Epithelial cell of proximal tubule (primary cell): ENCODE measurements around the gene DIS3L2. TPM values are rescaled to one million over a fixed set of nuclear protein-coding genes. Genes with fewer than 3 reads are reported as not detected.
"Not testable (repeated sequence)": the region's sequence is repeated elsewhere in the genome, so short reads cannot be mapped to it uniquely, and the experiment has no call there.

Experiments used
- DNase-seq: peaks from one replicate; pipeline ENCODE4 v3.0.0-alpha.2; 2011; ENCODE audit warnings: low read depth
- H3K4me3 ChIP-seq: 2 replicates; pipeline ENCODE4 v1.5.1; 2011; ENCODE audit warnings: low read depth, mild to moderate bottlenecking, low read length
- total RNA-seq: library from RNA; depleted of rRNA; stranded (reverse); fragments of >200 nt; gene quantifications from 2 replicates; pipeline ENCODE4 v1.2.3, GENCODE V29; 2015
- TF ChIP-seq, protein P1 (sequence below): conservative IDR thresholded peaks from 2 replicates; pipeline ENCODE4 v1.5.1; 2012; ENCODE audit warnings: low read depth, mild to moderate bottlenecking, low read length

DIS3L2 gene
- total RNA-seq, 1 donor from 2014 or later, result 31.6 TPM

- H3K4me3 ChIP-seq, result no peak overlapping the region
- TF ChIP-seq, protein P1, sequence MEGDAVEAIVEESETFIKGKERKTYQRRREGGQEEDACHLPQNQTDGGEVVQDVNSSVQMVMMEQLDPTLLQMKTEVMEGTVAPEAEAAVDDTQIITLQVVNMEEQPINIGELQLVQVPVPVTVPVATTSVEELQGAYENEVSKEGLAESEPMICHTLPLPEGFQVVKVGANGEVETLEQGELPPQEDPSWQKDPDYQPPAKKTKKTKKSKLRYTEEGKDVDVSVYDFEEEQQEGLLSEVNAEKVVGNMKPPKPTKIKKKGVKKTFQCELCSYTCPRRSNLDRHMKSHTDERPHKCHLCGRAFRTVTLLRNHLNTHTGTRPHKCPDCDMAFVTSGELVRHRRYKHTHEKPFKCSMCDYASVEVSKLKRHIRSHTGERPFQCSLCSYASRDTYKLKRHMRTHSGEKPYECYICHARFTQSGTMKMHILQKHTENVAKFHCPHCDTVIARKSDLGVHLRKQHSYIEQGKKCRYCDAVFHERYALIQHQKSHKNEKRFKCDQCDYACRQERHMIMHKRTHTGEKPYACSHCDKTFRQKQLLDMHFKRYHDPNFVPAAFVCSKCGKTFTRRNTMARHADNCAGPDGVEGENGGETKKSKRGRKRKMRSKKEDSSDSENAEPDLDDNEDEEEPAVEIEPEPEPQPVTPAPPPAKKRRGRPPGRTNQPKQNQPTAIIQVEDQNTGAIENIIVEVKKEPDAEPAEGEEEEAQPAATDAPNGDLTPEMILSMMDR, result no peak
- no peak for DNase-seq
Observed at GRCh38 chr2:232174662-232175061, 213.1 kb downstream of the DIS3L2 start.

DNA sequence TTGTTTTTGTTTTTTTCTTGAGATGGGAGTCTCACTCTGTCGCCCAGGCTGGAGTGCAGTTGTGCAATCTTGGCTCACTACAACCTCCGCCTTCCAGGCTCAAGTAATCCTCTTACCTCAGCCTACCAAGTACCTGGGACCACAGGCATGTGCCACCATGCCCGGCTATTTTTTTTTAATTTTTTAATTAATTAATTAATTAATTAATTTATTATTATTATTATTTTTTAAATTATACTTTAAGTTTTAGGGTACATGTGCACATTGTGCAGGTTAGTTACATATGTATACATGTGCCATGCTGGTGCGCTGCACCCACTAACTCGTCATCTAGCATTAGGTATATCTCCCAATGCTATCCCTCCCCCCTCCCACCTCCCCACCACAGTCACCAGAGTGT, 215.1 kb downstream of the DIS3L2 start:
- not testable (repeated sequence) for DNase-seq, H3K4me3 ChIP-seq

DNA sequence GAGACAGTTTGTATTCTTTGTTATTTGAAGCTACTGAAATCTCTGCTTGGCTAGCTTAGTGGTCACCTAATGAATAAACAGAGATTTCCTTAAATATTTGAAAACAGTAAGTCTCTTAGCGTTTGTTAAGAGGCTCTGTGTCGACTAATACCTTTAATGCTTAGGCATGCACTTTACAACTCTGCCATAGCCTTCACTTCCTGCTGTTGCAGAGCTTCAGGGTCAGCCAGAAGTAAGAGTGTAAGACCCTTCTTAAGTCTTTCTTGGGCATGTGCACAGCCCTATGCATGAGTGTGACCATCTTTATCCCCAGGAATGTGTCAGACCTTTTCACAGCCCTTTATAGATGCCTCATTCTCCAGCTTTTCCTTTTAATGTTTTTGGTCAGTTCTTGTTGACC, 221.8 kb downstream of the DIS3L2 start:
- no peak for DNase-seq
- TF ChIP-seq, protein P1, result no peak
- H3K4me3 ChIP-seq, result no peak overlapping the region

GRCh38 chr2:232184346-232184745, 222.8 kb downstream of the DIS3L2 start:
- TF ChIP-seq, protein P1, result no peak
- no peak for DNase-seq
- H3K4me3 ChIP-seq, result no peak overlapping the region

DNA sequence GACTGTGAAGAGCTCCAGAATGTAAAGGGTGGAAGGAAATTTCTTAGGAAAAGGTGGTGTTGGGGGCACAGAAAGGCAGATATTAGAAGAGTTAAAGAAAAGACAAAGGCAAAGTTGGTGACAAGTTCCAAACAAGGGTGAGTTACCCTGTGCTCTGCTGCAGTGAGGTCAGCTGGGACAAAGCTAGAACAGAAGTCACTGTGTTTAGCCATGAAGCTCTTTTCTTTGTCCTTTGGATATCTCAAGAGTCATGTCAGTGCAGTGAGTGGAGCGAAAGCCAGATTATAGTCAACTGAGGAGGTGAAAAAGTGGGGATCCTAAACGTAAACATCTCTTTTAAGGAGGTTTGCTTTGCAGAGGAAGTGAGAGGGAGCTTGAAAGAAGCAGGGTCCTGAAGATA, 229.3 kb downstream of the DIS3L2 start:
- TF ChIP-seq, protein P1, result no peak
- DNase-seq, result no peak
- H3K4me3 ChIP-seq, result no peak overlapping the region

GRCh38 chr2:232195487-232195886, 234.0 kb downstream of the DIS3L2 start:
- no peak for DNase-seq
- H3K4me3 ChIP-seq, result no peak overlapping the region
- TF ChIP-seq, protein P1, result no peak

- no peak for DNase-seq
- H3K4me3 ChIP-seq, result no peak overlapping the region
- TF ChIP-seq, protein P1, result no peak
Observed at GRCh38 chr2:232196802-232197201, 235.3 kb downstream of the DIS3L2 start.

GRCh38 chr2:232200195-232200594, 238.7 kb downstream of the DIS3L2 start:
- DNase-seq, result peak; percentile 46
- H3K4me3 ChIP-seq, result no peak overlapping the region

More at GRCh38 chr2:232200195-232200594, 238.7 kb downstream of the DIS3L2 start:
- TF ChIP-seq, protein P1, result no peak
